ENCODE data around the gene SDHA.
"Not testable (repeated sequence)": the region's sequence is repeated elsewhere in the genome, so short reads cannot be mapped to it uniquely, and the experiment has no call there.

Gene SDHA

GRCh38 chr5:186091-187041 is 31.8 kb upstream of the SDHA start:
- no peak for DNase-seq

GRCh38 chr5:187042-187431 is 31.1 kb upstream of the SDHA start:
- DNase-seq: no peak

- no peak for DNase-seq
Observed at GRCh38 chr5:187617-188451, 30.3 kb upstream of the SDHA start.

- peak; percentile 82 for DNase-seq
Observed at GRCh38 chr5:188488-189481, 29.3 kb upstream of the SDHA start.

- DNase-seq: no peak
Observed at GRCh38 chr5:189486-189885, 28.6 kb upstream of the SDHA start.

GRCh38 chr5:189976-190365 is 28.1 kb upstream of the SDHA start:
- DNase-seq: no peak

- DNase-seq: no peak
Observed at GRCh38 chr5:190366-191035, 27.6 kb upstream of the SDHA start.

- peak; percentile 12 for DNase-seq
Observed at GRCh38 chr5:191036-191948, 26.8 kb upstream of the SDHA start, which contains the start of gene LRRC14B. Gene LRRC14B (plus strand): TSS chr5:191495. CDS start chr5:191539, 44 bp downstream.

GRCh38 chr5:191949-192690 is 26.0 kb upstream of the SDHA start:
- DNase-seq: no peak

GRCh38 chr5:192691-192969 is 25.5 kb upstream of the SDHA start:
- DNase-seq: no peak

GRCh38 chr5:192970-193831 is 24.9 kb upstream of the SDHA start:
- DNase-seq: no peak

- DNase-seq: no peak
Observed at GRCh38 chr5:194102-194501, 24.0 kb upstream of the SDHA start.

GRCh38 chr5:194603-195209 is 23.4 kb upstream of the SDHA start:
- DNase-seq: no peak

- DNase-seq: no peak
Observed at GRCh38 chr5:195401-196160, 22.5 kb upstream of the SDHA start.

- no peak for DNase-seq
Observed at GRCh38 chr5:196350-196749, 21.8 kb upstream of the SDHA start.

- not testable (repeated sequence) for DNase-seq
Observed at GRCh38 chr5:197031-197430, 21.1 kb upstream of the SDHA start.

- no peak for DNase-seq
Observed at GRCh38 chr5:197892-198489, 20.1 kb upstream of the SDHA start.
